Gastrocnemius medialis (tissue), 4 donors: ENCODE results near the gene LMTK2. TPM values are rescaled to one million over a fixed set of nuclear protein-coding genes. Genes with fewer than 3 reads are reported as not detected.

Source experiments
- ATAC-seq, 2 donors: fragments of 150-250 bp; one replicate each; pipeline ENCODE4 v1.9.1; 2016
- DNase-seq, 2 donors: peaks; one replicate each; pipeline ENCODE4 v3.0.0-alpha.2; 2019
- H3K27ac ChIP-seq, 4 donors: fragments of 200-600 bp; sonication (generic); 1 replicate in 1 of 4; 2 replicates in 3 of 4; pipeline ENCODE4 v1.5.1; 2016 to 2018; ENCODE audit warnings: mild to moderate bottlenecking in 2 of 4, moderate library complexity in 1 of 4
- H3K27me3 ChIP-seq, 3 donors: fragments of 200-600 bp; sonication (generic) in 2 of 3; 1 replicate in 1 of 3; 2 replicates in 2 of 3; pipeline versions ENCODE4 v1.5.1 to v1.6.0; 2016 to 2019; ENCODE audit warnings: mild to moderate bottlenecking in 1 of 3, moderate library complexity in 1 of 3
- H3K36me3 ChIP-seq, 2 donors: fragments of 200-600 bp; sonication (generic) in 1 of 2; one replicate each; pipeline ENCODE4 v1.5.1; 2017 to 2018
- H3K4me1 ChIP-seq, 2 donors: fragments of 200-600 bp; sonication (generic) in 1 of 2; one replicate each; pipeline ENCODE4 v1.5.1; 2016 to 2017; ENCODE audit warnings: mild to moderate bottlenecking in 2 of 2
- H3K4me3 ChIP-seq, 4 donors: fragments of 200-600 bp; sonication (generic) in 3 of 4; 1 replicate in 1 of 4; 2 replicates in 3 of 4; pipeline ENCODE4 v1.5.1; 2016 to 2019; ENCODE audit warnings: mild to moderate bottlenecking in 2 of 4
- H3K9me3 ChIP-seq, 3 donors: fragments of 200-600 bp; sonication (generic) in 2 of 3; 1 replicate in 1 of 3; 2 replicates in 2 of 3; pipeline ENCODE4 v1.5.1; 2016 to 2019
- POLR2A ChIP-seq, 2 donors: fragments of 450-650 bp; IDR thresholded peaks; one replicate each; pipeline ENCODE4 v1.6.1; 2017; ENCODE audit warnings: antibody characterized with exemption in 2 of 2, mild to moderate bottlenecking in 2 of 2, moderate library complexity in 2 of 2
- in situ Hi-C, 4 donors: fragments of 200-750 bp; cut with MboI; loops; one replicate each; pipeline versions ENCODE4 v1.15.0 to v1.8.0; 2017; ENCODE audit warnings: low sequenced_read_pairs in 4 of 4
- intact Hi-C: fragments of 100-400 bp; cut with DNase I; formaldehyde crosslinking; loops from one replicate; pipeline ENCODE4 v1.15.1; 2023; ENCODE audit warnings: low total_unique reads
- total RNA-seq, 4 donors: library from RNA; depleted of rRNA; stranded (reverse); fragments of >200 nt; gene quantifications; one replicate each; pipeline versions ENCODE4 v1.1.0 to v1.2.3, GENCODE V29; 2016
- TF ChIP-seq, protein P1 (sequence below), 5 experiments: fragments of 450-650 bp in 3 of 5; fragments of 200-600 bp in 2 of 5; sonication (generic) in 2 of 5; IDR thresholded peaks in 4 of 5; conservative IDR thresholded peaks in 1 of 5; 1 replicate in 4 of 5; 2 replicates in 1 of 5; pipeline ENCODE4 v1.5.1; 2016 to 2019; ENCODE audit warnings: antibody characterized with exemption in 5 of 5, mild to moderate bottlenecking in 3 of 5, moderate library complexity in 3 of 5

Gene LMTK2
- total RNA-seq, 4 donors from 2014 or later, result 10.8 to 44.2 (median 17.7) TPM

DNA sequence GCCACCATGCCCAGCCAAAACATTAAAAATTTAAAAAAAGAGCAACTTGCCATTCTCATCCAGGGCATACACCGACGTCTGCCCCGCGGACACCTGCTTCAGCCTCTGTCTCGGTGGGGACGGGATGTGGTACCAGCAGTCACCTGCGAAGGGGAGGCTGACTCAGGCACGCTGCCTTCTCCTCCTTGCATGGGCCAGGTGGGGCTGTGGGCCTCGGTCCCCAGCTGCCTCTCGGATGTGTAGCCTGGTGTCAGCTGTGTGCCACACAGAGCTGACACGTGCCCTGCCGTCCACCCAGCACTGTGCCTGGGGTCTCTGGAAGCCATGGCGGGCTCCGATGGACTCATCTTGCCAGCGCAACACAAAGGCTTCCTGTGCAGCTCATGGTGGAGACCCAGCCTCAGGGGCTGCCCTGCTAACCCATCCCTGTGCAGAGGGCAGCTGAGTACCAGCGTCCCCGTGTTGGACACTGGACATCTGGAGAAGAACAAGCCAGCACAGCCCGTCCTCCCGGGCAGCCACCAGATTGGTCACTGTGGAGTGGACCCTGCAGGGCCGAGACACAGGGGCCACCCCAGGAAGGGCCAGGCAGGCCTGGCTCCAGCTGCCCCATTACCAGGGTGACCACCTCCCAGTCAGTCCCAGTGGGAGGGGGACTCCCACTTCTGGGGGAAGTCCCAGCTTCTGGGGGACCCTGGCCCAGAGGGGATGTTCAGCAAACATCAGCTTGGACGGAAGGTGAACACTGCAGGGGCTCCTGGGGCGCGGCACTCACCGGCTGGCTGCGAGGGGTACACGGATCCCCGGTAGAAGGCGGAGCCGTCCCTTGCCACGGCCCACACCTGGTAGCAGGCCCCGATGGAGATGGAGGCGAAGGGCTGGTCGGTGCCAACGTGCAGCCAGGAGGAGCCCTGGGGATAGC is 115.2 kb downstream of the LMTK2 start:
- H3K4me3 ChIP-seq, result no peak overlapping the region
- TF ChIP-seq, protein P1, sequence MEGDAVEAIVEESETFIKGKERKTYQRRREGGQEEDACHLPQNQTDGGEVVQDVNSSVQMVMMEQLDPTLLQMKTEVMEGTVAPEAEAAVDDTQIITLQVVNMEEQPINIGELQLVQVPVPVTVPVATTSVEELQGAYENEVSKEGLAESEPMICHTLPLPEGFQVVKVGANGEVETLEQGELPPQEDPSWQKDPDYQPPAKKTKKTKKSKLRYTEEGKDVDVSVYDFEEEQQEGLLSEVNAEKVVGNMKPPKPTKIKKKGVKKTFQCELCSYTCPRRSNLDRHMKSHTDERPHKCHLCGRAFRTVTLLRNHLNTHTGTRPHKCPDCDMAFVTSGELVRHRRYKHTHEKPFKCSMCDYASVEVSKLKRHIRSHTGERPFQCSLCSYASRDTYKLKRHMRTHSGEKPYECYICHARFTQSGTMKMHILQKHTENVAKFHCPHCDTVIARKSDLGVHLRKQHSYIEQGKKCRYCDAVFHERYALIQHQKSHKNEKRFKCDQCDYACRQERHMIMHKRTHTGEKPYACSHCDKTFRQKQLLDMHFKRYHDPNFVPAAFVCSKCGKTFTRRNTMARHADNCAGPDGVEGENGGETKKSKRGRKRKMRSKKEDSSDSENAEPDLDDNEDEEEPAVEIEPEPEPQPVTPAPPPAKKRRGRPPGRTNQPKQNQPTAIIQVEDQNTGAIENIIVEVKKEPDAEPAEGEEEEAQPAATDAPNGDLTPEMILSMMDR (IDR thresholded peaks at IDR 0.05 in 4 of 5, conservative IDR thresholded peaks at IDR 0.05 in 1 of 5), result no peak
- no peak for TF ChIP-seq POLR2A (IDR thresholded peaks at IDR 0.05)
- intact Hi-C loops, result no loop called here
- DNase-seq (no peak), ATAC-seq (no peak)
- no peaks in the 10 kb centered on the region for H3K4me1 ChIP-seq
- H3K36me3 ChIP-seq, result peaks cover 0 to 38% of the 10 kb centered on the region in 2 donors
- no peaks in the 10 kb centered on the region for H3K9me3 ChIP-seq
- in situ Hi-C loops, result no loop called here
- H3K27ac ChIP-seq, result no peak overlapping the region
- H3K27me3 ChIP-seq, result no peaks in the 10 kb centered on the region

- in situ Hi-C loops (no loop called here), intact Hi-C loops (no loop called here)
- no peaks in the 10 kb centered on the region for H3K4me1 ChIP-seq
- H3K27ac ChIP-seq, result no peak overlapping the region
- no peak for ATAC-seq
- no peaks in the 10 kb centered on the region for H3K27me3 ChIP-seq
- no peaks in the 10 kb centered on the region for H3K9me3 ChIP-seq
- H3K36me3 ChIP-seq, result peaks cover 0 to 45% of the 10 kb centered on the region in 2 donors
- TF ChIP-seq, protein P1 (IDR thresholded peaks at IDR 0.05 in 4 of 5, conservative IDR thresholded peaks at IDR 0.05 in 1 of 5), result no peak
- no peak for TF ChIP-seq POLR2A (IDR thresholded peaks at IDR 0.05)
- H3K4me3 ChIP-seq, result no peak overlapping the region
- DNase-seq, result no peak
Observed at GRCh38 chr7:98222533-98223195, 116.0 kb downstream of the LMTK2 start.

GRCh38 chr7:98223351-98223897 is 116.8 kb downstream of the LMTK2 start:
- no peak for DNase-seq
- TF ChIP-seq POLR2A (IDR thresholded peaks at IDR 0.05), result no peak
- TF ChIP-seq, protein P1 (IDR thresholded peaks at IDR 0.05 in 4 of 5, conservative IDR thresholded peaks at IDR 0.05 in 1 of 5), result no peak
- peaks cover 0 to 49% of the 10 kb centered on the region in 2 donors for H3K36me3 ChIP-seq
- intact Hi-C loops (no loop called here), in situ Hi-C loops (no loop called here)
- H3K27me3 ChIP-seq, result no peaks in the 10 kb centered on the region
- no peak overlapping the region for H3K27ac ChIP-seq
- no peak for ATAC-seq
- H3K4me1 ChIP-seq, result no peaks in the 10 kb centered on the region
- H3K4me3 ChIP-seq, result no peak overlapping the region
- H3K9me3 ChIP-seq, result no peaks in the 10 kb centered on the region

GRCh38 chr7:98223898-98224700 is 117.4 kb downstream of the LMTK2 start:
- no peaks in the 10 kb centered on the region for H3K27me3 ChIP-seq
- TF ChIP-seq POLR2A (IDR thresholded peaks at IDR 0.05), result no peak
- TF ChIP-seq, protein P1 (IDR thresholded peaks at IDR 0.05 in 4 of 5, conservative IDR thresholded peaks at IDR 0.05 in 1 of 5), result no peak
- DNase-seq (no peak), ATAC-seq (no peak)
- no peak overlapping the region for H3K27ac ChIP-seq
- H3K4me3 ChIP-seq, result no peak overlapping the region
- H3K4me1 ChIP-seq, result peaks cover 0 to under 1% of the 10 kb centered on the region in 2 donors
- H3K36me3 ChIP-seq, result peaks cover 0 to 49% of the 10 kb centered on the region in 2 donors
- H3K9me3 ChIP-seq, result no peaks in the 10 kb centered on the region
- in situ Hi-C loops, result no loop called here
- intact Hi-C loops, result no loop called here
